HEK293T (cell line): Measurements from ENCODE around the gene ZPBP.

ENCODE experiments used
- CTCF ChIA-PET: fragments of 350-600 bp; formaldehyde crosslinking; extraction: SDS; loops from one replicate; lab custom pipeline; 2021; ENCODE audit warnings: antibody characterized with exemption, inconsistent platforms; lab: Yijun Ruan, JAX
- POLR2A ChIA-PET: fragments of 350-600 bp; formaldehyde crosslinking; extraction: SDS; loops from one replicate; lab custom pipeline; 2020; ENCODE audit warnings: antibody characterized with exemption, inconsistent platforms; lab: Yijun Ruan, JAX
- DNase-seq: peaks from one replicate; pipeline ENCODE4 v3.0.0; 2012; ENCODE audit warnings: mixed read lengths; ENCODE audit errors: extremely low spot score
- ARNT ChIP-seq: fragments of 450-650 bp; IDR thresholded peaks from 2 replicates; pipeline ENCODE4 v1.6.1; 2017; ENCODE audit warnings: mild to moderate bottlenecking
- BHLHE40 ChIP-seq: fragments of 450-650 bp; IDR thresholded peaks from 2 replicates; pipeline ENCODE4 v1.6.1; 2016; ENCODE audit warnings: mild to moderate bottlenecking, moderate library complexity, borderline replicate concordance
- CTBP1 ChIP-seq: fragments of 450-650 bp; IDR thresholded peaks from 2 replicates; pipeline ENCODE4 v1.6.1; 2016; ENCODE audit warnings: borderline replicate concordance
- ELF4 ChIP-seq: fragments of 450-650 bp; IDR thresholded peaks from 2 replicates; pipeline ENCODE4 v1.6.1; 2017; ENCODE audit warnings: antibody characterized with exemption
- FOXA1 ChIP-seq: fragments of 450-650 bp; IDR thresholded peaks from 2 replicates; pipeline ENCODE4 v1.6.1; 2016; ENCODE audit warnings: mild to moderate bottlenecking
- FOXK2 ChIP-seq: fragments of 450-650 bp; IDR thresholded peaks from 2 replicates; pipeline ENCODE4 v1.6.1; 2016; ENCODE audit warnings: mild to moderate bottlenecking
- FOXM1 ChIP-seq: fragments of 450-650 bp; IDR thresholded peaks from 2 replicates; pipeline ENCODE4 v1.6.1; 2017; ENCODE audit warnings: mild to moderate bottlenecking, borderline replicate concordance
- HDGF ChIP-seq: fragments of 450-650 bp; IDR thresholded peaks from 2 replicates; pipeline ENCODE4 v1.6.1; 2017; ENCODE audit warnings: antibody characterized with exemption, borderline replicate concordance
- L3MBTL2 ChIP-seq: fragments of 450-650 bp; conservative IDR thresholded peaks from 2 replicates; pipeline ENCODE4 v1.6.1; 2016; ENCODE audit warnings: mild to moderate bottlenecking
- LEF1 ChIP-seq: fragments of 450-650 bp; IDR thresholded peaks from 2 replicates; pipeline ENCODE4 v1.6.1; 2017; ENCODE audit warnings: mild to moderate bottlenecking, borderline replicate concordance
- NFRKB ChIP-seq: fragments of 450-650 bp; IDR thresholded peaks from 2 replicates; pipeline ENCODE4 v1.6.1; 2016; ENCODE audit warnings: mild to moderate bottlenecking, moderate library complexity
- PKNOX1 ChIP-seq: fragments of 450-650 bp; IDR thresholded peaks from 2 replicates; pipeline ENCODE4 v1.6.1; 2016
- SP1 ChIP-seq: fragments of 450-650 bp; IDR thresholded peaks from 2 replicates; pipeline ENCODE4 v1.6.1; 2017
- SUZ12 ChIP-seq: fragments of 450-650 bp; IDR thresholded peaks from 2 replicates; pipeline ENCODE4 v1.6.1; 2016; ENCODE audit warnings: mild to moderate bottlenecking
- TARDBP ChIP-seq: fragments of 450-650 bp; IDR thresholded peaks from 2 replicates; pipeline ENCODE4 v1.6.1; 2016
- ZNF384 ChIP-seq: fragments of 450-650 bp; IDR thresholded peaks from 2 replicates; pipeline ENCODE4 v1.6.1; 2016

The ZPBP gene

GRCh38 chr7:49893131-49893530, 199.9 kb downstream of the ZPBP start:
- ChIA-PET CTCF (no interaction called here), POLR2A (no interaction called here)
- no peak for DNase-seq
- TF ChIP-seq TARDBP (no peak), ARNT (no peak), PKNOX1 (no peak), SUZ12 (no peak), FOXM1 (no peak), NFRKB (no peak), FOXK2 (no peak), FOXA1 (no peak), L3MBTL2 (no peak), CTBP1 (no peak), ELF4 (no peak), ZNF384 (no peak), LEF1 (no peak), SP1 (no peak), HDGF (no peak), BHLHE40 (no peak)

- ChIA-PET CTCF (no interaction called here), POLR2A (no interaction called here)
- no peak for DNase-seq
- TF ChIP-seq FOXK2 (no peak), FOXA1 (no peak), FOXM1 (no peak), CTBP1 (no peak), SP1 (no peak), HDGF (no peak), LEF1 (no peak), BHLHE40 (no peak), TARDBP (no peak), L3MBTL2 (no peak), ZNF384 (no peak), PKNOX1 (no peak)
Observed at GRCh38 chr7:49892481-49892880, 200.6 kb downstream of the ZPBP start.
